CD4-positive, alpha-beta T cell treated with Interleukin-15 for 4 hours (primary cell): Measurements from ENCODE around the gene PINK1.

Experiments
- DNase-seq: peaks from one replicate; pipeline ENCODE4 v3.0.0-alpha.2; 2020; ENCODE audit warnings: low spot score

Gene PINK1

GRCh38 chr1:20611652-20612051 lies 21.6 kb upstream of the PINK1 start:
- DNase-seq = no peak

- DNase-seq = no peak
Observed at GRCh38 chr1:20612221-20612746, 21.0 kb upstream of the PINK1 start.

- DNase-seq = no peak
Observed at GRCh38 chr1:20614131-20614579, 19.1 kb upstream of the PINK1 start.

GRCh38 chr1:20615946-20616846 lies 17.1 kb upstream of the PINK1 start:
- no peak for DNase-seq

GRCh38 chr1:20616847-20617487 lies 16.3 kb upstream of the PINK1 start:
- no peak for DNase-seq

GRCh38 chr1:20618550-20618949 lies 14.7 kb upstream of the PINK1 start:
- no peak for DNase-seq

- no peak for DNase-seq
Observed at GRCh38 chr1:20619999-20620398, 13.3 kb upstream of the PINK1 start.

GRCh38 chr1:20621012-20621411 lies 12.2 kb upstream of the PINK1 start:
- DNase-seq = no peak

- no peak for DNase-seq
Observed at GRCh38 chr1:20624709-20625108, 8.5 kb upstream of the PINK1 start.

GRCh38 chr1:20625176-20626097 lies 7.8 kb upstream of the PINK1 start:
- DNase-seq = no peak

GRCh38 chr1:20626098-20626427 lies 7.2 kb upstream of the PINK1 start:
- DNase-seq = no peak

- DNase-seq = no peak
Observed at GRCh38 chr1:20626524-20626923, 6.7 kb upstream of the PINK1 start.

- no peak for DNase-seq
Observed at GRCh38 chr1:20630729-20631128, 2.5 kb upstream of the PINK1 start.

GRCh38 chr1:20632386-20632785 lies 872 bp upstream of the PINK1 start:
- DNase-seq = no peak

- peak; percentile 16 for DNase-seq
Observed at GRCh38 chr1:20634065-20634593, 871 bp downstream of the PINK1 start.

- DNase-seq = peak; percentile 14
Observed at GRCh38 chr1:20634594-20635084, 1.4 kb downstream of the PINK1 start.

GRCh38 chr1:20636785-20637347 lies 3.6 kb downstream of the PINK1 start:
- DNase-seq = no peak

GRCh38 chr1:20640183-20640597 lies 6.9 kb downstream of the PINK1 start:
- peak; percentile 67 for DNase-seq

GRCh38 chr1:20641975-20642374 lies 8.7 kb downstream of the PINK1 start:
- DNase-seq = no peak

- no peak for DNase-seq
Observed at GRCh38 chr1:20643080-20643479, 9.8 kb downstream of the PINK1 start.

GRCh38 chr1:20644416-20644815 lies 11.2 kb downstream of the PINK1 start:
- no peak for DNase-seq
